ENCODE results near the gene ROCK2. TPM values are rescaled to one million over a fixed set of nuclear protein-coding genes. Genes with fewer than 3 reads are reported as not detected.

ROCK2 gene
- polyA plus RNA-seq, 1 of the 3 experiments (the other 2 are of a cell fraction), result 4.2 TPM

- TF ChIP-seq, protein P1, sequence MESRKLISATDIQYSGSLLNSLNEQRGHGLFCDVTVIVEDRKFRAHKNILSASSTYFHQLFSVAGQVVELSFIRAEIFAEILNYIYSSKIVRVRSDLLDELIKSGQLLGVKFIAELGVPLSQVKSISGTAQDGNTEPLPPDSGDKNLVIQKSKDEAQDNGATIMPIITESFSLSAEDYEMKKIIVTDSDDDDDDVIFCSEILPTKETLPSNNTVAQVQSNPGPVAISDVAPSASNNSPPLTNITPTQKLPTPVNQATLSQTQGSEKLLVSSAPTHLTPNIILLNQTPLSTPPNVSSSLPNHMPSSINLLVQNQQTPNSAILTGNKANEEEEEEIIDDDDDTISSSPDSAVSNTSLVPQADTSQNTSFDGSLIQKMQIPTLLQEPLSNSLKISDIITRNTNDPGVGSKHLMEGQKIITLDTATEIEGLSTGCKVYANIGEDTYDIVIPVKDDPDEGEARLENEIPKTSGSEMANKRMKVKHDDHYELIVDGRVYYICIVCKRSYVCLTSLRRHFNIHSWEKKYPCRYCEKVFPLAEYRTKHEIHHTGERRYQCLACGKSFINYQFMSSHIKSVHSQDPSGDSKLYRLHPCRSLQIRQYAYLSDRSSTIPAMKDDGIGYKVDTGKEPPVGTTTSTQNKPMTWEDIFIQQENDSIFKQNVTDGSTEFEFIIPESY (IDR thresholded peaks at IDR 0.05; ENCODE audit: borderline replicate concordance, low read depth), result no peak
- no peak for TF ChIP-seq RAD21 (IDR thresholded peaks at IDR 0.05; ENCODE audit: low read length)
- no peak for TF ChIP-seq SIN3A (IDR thresholded peaks at IDR 0.05; ENCODE audit: borderline replicate concordance, low read depth, low read length)
- TF ChIP-seq RXRA (IDR thresholded peaks at IDR 0.05; ENCODE audit: borderline replicate concordance, low read depth), result no peak
- TF ChIP-seq CTCF (IDR thresholded peaks at IDR 0.05), result no peak
- TF ChIP-seq IRF3 (IDR thresholded peaks at IDR 0.05; ENCODE audit: low read depth, low read length), result no peak
- no peak for TF ChIP-seq FOSL2 (IDR thresholded peaks at IDR 0.05; ENCODE audit: borderline replicate concordance, low read depth)
- no peak for TF ChIP-seq EP300 (IDR thresholded peaks at IDR 0.05; ENCODE audit: borderline replicate concordance in 1 of 2, low read depth in 1 of 2, low read length in 1 of 2)
These were observed 187.1 kb downstream of the ROCK2 start (continued) for GRCh38 chr2:11157296-11157695.

- Histone ChIP-seq H3K4me1 (ENCODE audit: control insufficient read depth in 1 of 2, insufficient read depth in 2 of 2, low read depth in 1 of 2, low read length in 1 of 2) (peaks cover 0 to 19% of the 10 kb centered on the region in 2 experiments; a peak in 1 of 4 replicates), H3K27me3 (ENCODE audit: insufficient read depth) (no peaks in the 10 kb centered on the region), H3K4me3 (ENCODE audit: low read depth in 2 of 2, low read length in 1 of 2) (peak overlapping the region; percentile 70 to 84; a peak in 3 of 4 replicates), H3K4me2 (peak overlapping the region; percentile 91), H4K20me1 (ENCODE audit: insufficient read depth) (no peaks in the 10 kb centered on the region), H3K27ac (ENCODE audit: low read depth in 2 of 2, low read length in 1 of 2) (no peak overlapping the region), H3F3A (replicated peaks; ENCODE audit: insufficient read depth) (peaks cover 8% of the 10 kb centered on the region), H2AFZ (ENCODE audit: low read depth) (0 out of 2 replicates have a peak overlapping the region, but pooled peaks have one; percentile 74), H3K79me2 (ENCODE audit: insufficient read depth) (peaks cover 14% of the 10 kb centered on the region; the same call in 1 of the 2 replicates), H3K36me3 (replicated peaks in 1 of 2; ENCODE audit: control insufficient read depth in 1 of 2, insufficient read depth in 2 of 2, low read length in 1 of 2) (peaks cover under 1 to 3% of the 10 kb centered on the region in 2 experiments), H3K9ac (peak overlapping the region; percentile 88; the same call in 1 of the 2 replicates), H3K9me3 (no peaks in the 10 kb centered on the region), H3K9me2 (no peaks in the 10 kb centered on the region)
- no peak for TF ChIP-seq FOXM1 (IDR thresholded peaks at IDR 0.05; ENCODE audit: low read depth)
- TF ChIP-seq EZH2phosphoT487 (IDR thresholded peaks at IDR 0.05; ENCODE audit: borderline replicate concordance, low read depth), result no peak
- TF ChIP-seq POLR2AphosphoS5 (IDR thresholded peaks at IDR 0.05; ENCODE audit: low read depth, low read length), result no peak
- no peak for TF ChIP-seq SIN3A (IDR thresholded peaks at IDR 0.05; ENCODE audit: borderline replicate concordance, low read depth, low read length)
- TF ChIP-seq MAX (IDR thresholded peaks at IDR 0.05; ENCODE audit: low read depth), result no peak
- no peak for TF ChIP-seq USF1 (IDR thresholded peaks at IDR 0.05; ENCODE audit: borderline replicate concordance, low read depth)
- no peak for TF ChIP-seq IRF3 (IDR thresholded peaks at IDR 0.05; ENCODE audit: low read depth, low read length)
- TF ChIP-seq MXI1 (IDR thresholded peaks at IDR 0.05; ENCODE audit: low read depth, low read length), result no peak
- TF ChIP-seq RFX5 (IDR thresholded peaks at IDR 0.05; ENCODE audit: low read length), result no peak
- TF ChIP-seq ELF1 (IDR thresholded peaks at IDR 0.05), result no peak
- 88% methylated on average over 12 of the region's 13 CpGs for WGBS (ENCODE audit: low lambda C conversion rate)
- ChIA-PET POLR2A (no interaction called here), CTCF (interaction anchor here (1.1 to 5.6 kb wide), 4 partner anchors 16 to 255 kb away, joined by 4 to 41 read pairs (median 6); a partner anchor contains a TSS)
- DNase-seq, result no peak
These were observed 187.9 kb downstream of the ROCK2 start for GRCh38 chr2:11156396-11157075.

Data from SK-N-SH (cell line).